ENCODE results near the gene ROR1.
"Not testable (repeated sequence)": the region's sequence is repeated elsewhere in the genome, so short reads cannot be mapped to it uniquely, and the experiment has no call there.

ROR1 gene

GRCh38 chr1:63794354-63794753 lies 20.5 kb downstream of the ROR1 start:
- DNase-seq = no peak

- DNase-seq = no peak
These were observed 21.1 kb downstream of the ROR1 start for GRCh38 chr1:63794939-63795378.

GRCh38 chr1:63795455-63795854 lies 21.6 kb downstream of the ROR1 start:
- DNase-seq = no peak

- no peak for DNase-seq
These were observed 23.4 kb downstream of the ROR1 start for GRCh38 chr1:63797056-63797726.

DNA sequence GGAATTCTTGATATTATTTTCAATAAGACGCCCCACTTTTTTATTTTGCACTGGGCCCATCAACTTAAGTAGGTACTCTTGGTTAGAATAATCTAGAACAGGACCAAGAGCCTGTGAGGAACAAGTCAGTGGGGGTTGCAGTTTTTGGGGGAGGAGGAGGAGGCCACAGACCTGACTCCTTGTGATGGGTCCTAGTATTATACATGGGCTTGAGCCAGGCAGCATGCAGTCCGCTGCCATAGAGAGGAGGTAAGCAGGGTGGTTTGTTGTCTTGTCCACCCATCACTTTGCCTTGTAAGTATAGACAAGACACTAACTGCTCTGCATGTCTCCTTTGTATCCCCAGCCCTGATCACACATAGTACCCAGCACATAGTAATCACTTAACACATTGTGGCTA lies 24.5 kb downstream of the ROR1 start:
- DNase-seq = no peak

GRCh38 chr1:63799307-63799706 lies 25.5 kb downstream of the ROR1 start:
- DNase-seq = no peak

GRCh38 chr1:63799820-63800219 lies 26.0 kb downstream of the ROR1 start:
- DNase-seq = no peak

- no peak for DNase-seq
These were observed 28.3 kb downstream of the ROR1 start for GRCh38 chr1:63802109-63802508.

GRCh38 chr1:63804829-63805484 lies 31.1 kb downstream of the ROR1 start:
- DNase-seq = no peak

DNA sequence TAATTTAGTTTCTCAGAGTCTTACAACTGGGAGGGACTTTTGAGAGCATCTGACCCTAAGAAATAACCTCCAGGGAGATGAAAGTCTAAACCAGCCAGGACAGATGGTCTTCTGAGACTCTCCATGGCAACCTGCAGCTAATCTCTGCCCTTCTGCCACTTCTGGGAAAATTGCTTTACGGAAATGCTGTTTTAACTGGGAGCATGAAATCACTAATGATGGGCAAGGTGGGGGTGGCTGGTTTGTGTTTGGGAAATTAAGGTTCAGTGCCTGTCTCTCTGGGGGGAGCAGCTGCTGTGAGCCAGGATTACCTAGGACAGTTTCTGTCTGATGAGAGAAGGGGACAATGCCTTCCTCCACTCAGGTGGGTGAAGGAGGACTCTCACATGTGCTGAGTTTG lies 33.2 kb downstream of the ROR1 start:
- no peak for DNase-seq

DNA sequence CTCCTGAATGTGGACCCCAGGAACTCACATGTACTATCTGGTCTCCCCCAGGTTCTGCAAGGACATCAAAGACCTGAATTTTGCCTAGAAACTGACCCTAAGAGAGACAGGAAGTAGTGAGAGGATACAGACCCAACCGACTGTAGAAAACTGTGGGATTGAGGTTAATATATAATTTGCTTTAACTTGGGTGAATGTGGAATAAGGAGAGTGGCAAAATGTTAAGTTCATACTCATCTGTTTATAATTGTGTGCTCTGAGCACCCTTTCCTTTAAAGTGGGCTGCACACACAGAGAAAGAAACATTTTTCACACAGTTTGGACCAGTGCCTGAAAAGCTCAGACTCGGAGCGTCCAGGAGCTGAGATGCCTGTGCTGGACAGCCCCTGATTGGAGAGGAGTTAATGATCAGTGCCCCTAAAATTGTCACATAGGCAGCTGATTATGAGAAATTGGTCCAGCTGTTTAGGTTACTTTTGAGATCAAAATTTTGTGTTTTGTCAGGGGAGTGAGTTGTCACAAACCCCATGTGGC lies 37.2 kb downstream of the ROR1 start:
- no peak for DNase-seq

GRCh38 chr1:63812071-63812700 lies 38.4 kb downstream of the ROR1 start:
- no peak for DNase-seq

DNA sequence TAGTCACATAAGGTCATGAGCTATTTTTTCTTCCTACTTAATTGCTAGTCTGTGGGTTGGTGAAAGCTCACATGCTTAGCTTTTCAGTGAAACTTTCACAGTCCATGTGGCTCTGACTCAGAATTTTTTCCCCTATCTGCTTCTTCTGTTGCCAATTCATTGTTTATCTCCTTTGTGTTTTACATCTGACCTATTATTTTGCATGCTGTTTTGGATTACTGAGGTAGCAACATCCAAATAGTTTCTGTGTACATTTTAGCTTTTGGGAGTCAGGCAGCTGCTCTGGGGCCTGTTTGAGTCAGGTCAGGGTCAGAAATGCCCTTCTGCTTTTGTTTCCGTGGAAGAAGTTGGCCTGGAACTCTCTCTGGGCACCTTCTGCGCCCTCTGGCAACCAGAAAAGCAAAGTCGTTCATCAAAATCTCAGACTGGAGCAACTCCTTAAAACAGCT lies 40.0 kb downstream of the ROR1 start:
- no peak for DNase-seq

- DNase-seq = not testable (repeated sequence)
These were observed 42.5 kb downstream of the ROR1 start for GRCh38 chr1:63816217-63816815.

DNA sequence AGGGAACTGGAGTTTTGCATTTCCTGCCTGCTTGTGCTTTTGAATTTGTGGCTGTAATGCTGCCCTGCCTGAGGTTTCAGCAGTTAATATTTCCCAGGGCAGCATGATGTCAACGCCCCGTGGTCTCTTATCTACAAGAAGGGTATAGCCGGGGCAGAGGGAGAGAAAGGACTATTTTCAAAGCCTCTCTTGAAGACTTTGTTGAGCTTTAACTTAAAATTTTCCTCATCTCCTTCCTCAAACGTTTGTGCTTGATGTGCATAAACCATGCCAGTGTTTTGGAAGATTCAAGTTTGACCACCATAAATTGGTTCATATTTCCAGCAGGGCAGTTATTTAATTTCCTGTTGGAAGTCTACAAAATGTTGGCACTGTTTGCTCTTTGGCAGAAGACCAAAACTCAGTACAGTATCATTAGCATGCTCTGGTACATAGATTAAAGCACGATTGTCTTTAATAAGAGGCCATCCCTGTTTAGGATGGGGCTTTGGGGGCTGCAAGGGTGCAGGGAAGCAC lies 43.4 kb downstream of the ROR1 start:
- DNase-seq = no peak

DNA sequence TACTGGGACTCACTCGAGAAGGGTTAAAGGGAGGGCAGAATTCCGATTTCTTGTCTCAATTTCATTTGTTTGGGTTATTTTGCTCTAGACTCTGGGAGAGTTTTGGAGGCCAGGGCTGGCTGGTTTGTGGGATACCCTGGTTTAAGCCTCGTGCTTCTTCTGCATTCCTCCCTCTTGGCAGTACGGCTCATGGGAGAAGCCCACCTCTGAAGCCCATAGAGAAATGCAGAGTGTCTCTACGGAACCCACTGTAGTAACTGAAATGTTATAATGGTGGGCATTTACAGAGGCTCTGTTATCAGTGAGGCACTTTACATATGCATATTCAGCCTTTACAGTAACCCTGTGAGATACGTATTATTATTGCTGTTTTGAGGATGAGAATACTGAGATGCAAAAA lies 43.9 kb downstream of the ROR1 start:
- no peak for DNase-seq

- DNase-seq = no peak
These were observed 44.9 kb downstream of the ROR1 start for GRCh38 chr1:63818567-63819325.

DNA sequence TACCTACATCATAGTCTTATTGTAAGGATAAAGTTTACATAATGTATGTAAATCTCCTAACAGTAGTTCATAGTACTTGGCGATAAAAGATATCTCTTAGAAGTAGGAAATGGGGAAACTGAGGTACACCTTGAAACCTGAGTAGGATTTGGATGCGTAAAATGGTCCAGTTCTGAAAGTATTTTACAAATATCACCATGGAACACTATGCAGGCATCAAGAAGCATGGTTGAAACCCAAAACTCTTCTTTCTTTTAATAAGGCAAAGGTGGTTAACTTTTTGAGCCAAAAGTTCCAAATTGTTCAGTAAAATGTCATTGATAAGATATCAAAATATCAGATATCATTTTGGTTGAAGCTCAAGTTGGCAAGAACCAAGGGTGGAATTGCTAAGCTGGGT lies 46.0 kb downstream of the ROR1 start:
- DNase-seq = no peak

- DNase-seq = no peak
These were observed 47.5 kb downstream of the ROR1 start for GRCh38 chr1:63821091-63822005.

GRCh38 chr1:63822540-63822939 lies 48.7 kb downstream of the ROR1 start:
- DNase-seq = no peak

- no peak for DNase-seq
These were observed 50.6 kb downstream of the ROR1 start for GRCh38 chr1:63824451-63824850.

Data from activated CD4-positive, alpha-beta T cell treated with anti-CD3 and anti-CD28 coated beads for 4 hours (primary cell).